GM19438 (cell line): ENCODE results near the gene MORN5.
A peak's percentile ranks its signal among the peaks of the same experiment; 100 is the strongest.

ENCODE experiments used
- ATAC-seq: cut with Tn5 transposase; IDR thresholded peaks from one replicate; pipeline ENCODE4 v1.9.1; 2021; ENCODE audit warnings: low read depth; ENCODE audit not compliant: unreplicated experiment

MORN5 gene

DNA sequence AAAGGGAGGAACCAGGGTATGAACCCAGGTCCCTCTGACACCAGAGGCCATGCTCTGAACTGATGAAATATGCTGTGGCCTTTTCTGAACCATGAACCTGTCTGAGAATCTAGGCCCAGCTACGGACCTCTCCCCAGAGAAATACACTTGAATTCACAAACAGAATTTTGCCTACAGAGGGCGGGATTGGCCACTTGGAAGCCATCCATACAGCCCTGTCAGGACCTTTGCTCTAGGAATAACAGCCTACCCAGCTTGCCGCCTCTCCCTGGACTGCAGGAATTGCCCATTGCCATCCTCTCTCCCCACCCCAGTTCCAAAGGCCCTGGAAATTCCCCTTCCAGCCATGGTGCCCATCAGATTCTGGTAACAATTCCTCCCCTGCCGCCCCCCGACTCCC lies 26.6 kb downstream of the MORN5 start:
- ATAC-seq: no peak

DNA sequence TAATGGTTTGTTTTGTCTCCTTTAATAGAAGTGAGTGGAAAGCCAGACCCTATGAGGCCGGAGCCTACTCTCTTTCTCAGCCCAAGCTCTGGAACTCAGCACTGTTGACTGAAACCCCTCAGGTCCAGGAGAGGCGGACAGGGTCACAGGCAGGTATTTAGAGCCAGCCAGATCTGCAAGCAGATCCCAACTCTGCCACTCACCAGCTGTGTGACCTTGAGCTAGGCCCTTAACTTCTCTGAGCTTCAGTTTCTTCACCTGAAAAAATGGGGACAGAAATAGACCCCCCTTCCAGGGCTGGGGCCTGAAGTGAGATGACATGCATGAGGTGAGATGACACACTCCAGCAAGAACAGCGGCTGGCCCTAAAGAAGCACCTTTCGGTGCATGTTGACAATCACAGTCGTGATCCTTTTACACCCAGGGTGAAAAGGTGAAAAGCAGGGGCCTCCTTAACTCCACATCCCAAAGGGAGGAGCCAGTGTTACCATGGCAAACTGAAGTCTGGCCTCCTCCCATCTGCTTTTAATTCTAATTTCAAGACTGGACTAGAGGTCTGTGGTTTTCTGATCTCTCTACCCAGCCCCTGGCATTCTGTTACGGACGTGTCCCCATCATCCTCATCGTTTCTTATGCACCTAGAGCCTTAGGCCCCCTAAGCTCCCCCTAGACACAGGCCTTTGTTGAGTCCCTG lies 27.2 kb downstream of the MORN5 start:
- ATAC-seq: no peak

DNA sequence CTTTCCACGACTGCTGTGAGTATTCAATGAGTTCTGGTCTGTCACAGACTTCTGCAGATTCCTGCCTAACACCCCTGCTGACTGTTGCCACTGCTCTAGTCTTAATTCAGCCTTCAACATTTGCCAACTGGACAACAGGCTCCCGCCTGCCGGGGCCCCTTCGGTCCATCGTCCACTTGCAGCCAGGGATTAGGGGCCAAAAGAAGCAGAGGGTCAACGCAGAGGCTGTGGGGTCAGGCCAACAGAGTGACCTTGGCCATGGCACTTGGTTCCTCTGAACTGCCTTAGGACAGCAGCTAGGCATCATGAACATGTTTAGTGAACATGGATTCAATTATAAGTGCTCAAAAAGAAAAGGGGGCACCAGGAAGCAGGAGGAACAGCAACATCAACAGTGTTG lies 28.7 kb downstream of the MORN5 start:
- ATAC-seq: no peak

DNA sequence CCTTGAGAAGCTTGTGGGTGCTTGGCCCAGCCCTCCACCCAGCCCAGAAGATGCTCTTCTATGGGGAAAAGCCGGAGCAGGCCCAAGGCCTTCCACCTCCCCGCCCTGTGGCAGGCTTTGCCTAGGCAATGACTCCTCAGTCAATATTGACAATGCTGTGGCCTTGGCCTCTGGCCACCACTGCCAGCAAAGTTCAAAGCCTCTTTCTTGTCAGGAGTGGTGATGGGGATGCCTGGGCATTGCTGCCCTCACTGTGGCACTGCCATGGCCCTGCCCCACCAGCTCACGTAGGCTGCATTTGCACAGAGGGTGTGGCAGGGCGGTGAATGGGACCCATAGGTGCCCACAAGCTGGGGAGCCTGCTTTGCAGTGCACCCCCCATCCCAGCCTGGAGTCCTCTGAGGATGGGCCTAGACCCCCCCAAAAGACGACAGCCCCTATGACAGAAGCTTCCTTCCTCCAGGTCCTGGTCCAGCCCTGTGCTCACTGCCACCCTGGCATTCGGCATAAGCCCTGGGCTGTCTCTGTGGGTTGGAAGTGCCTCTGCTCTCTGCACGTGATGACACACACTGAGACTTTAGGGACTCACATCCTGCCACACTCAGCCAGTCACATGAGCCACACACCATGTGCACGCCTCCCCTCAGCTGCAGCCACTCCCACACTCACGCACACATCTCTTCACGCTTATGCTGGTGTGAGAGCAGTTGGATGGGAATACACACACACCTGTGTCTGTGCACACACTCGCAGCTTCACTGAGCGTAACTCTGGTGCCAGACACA lies 31.1 kb downstream of the MORN5 start:
- no peak for ATAC-seq

DNA sequence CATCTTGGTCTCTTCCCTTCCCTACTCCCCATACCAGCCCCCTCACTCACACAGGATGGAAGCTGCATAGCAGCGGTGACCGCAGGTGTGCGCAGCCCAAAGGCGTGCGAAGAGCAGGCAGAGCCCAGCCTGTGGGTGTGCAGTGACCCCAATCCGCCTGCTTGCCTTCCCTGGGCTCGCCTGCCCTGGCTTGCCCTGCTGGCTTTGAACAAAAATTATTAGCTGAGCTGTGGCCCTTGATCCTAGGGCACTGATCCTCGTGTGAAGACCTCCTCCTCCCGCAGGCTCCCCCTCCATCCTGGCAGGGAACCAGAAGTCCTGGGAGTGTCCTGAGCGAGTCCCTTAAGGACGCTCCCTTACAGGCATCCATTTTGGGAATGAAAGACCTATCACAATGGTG lies 31.9 kb downstream of the MORN5 start:
- ATAC-seq: no peak

DNA sequence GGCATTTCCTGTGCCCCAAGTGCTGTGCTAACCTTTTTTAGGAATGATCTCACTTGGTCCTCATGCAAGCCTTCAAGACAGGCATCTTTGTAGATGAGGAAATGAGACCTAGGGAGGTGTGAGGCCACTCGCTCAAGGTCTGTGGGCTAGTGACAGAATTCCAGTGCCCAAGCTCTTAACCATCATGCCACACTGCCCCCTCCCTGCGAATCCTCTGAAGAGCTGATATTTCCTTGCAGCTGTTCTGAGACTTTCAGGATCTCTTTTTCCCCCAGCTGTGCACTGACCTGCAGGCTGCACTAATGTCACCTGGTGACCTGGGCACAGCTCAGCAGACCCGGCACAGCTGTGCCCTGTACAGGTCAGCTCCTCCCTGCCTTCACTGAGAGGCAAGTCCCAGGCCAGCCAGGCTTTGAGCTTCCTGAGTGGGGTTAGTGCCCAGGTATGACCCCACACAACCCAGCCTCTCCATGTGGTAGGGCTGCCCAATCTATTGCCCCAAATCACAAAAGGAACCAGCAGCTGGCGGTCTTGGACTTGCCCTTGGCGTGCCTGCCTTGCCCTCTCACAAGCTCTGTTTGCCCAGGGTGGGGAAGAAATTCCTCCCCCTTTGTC lies 32.7 kb downstream of the MORN5 start:
- ATAC-seq: no peak

DNA sequence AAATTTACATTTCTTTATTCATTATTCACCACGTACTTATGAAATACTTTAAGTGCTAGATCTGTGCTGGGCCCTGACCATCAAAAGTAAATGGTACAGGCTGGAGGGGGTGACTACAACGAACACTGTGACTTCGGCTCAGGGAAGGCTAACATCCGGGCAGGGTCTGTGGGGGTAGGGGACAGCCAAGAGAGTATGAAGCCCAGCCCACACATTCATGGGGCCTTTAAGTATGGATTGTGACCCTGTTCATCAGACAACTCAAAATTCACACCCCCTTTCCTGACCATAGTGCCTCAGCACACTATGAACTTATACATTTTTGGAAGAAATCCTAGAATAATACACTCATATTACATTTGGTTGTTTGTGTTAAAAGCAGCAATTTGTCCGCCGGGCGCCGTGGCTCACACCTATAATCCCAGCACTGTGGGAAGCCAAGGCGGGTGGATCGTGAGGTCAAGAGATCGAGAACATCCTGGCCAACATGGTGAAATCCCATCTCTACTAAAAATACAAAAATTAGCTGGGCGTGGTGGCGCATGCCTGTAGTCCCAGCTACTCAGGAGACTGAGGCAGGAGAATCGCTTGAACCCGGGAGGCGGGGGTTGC lies 33.3 kb downstream of the MORN5 start:
- no peak for ATAC-seq

DNA sequence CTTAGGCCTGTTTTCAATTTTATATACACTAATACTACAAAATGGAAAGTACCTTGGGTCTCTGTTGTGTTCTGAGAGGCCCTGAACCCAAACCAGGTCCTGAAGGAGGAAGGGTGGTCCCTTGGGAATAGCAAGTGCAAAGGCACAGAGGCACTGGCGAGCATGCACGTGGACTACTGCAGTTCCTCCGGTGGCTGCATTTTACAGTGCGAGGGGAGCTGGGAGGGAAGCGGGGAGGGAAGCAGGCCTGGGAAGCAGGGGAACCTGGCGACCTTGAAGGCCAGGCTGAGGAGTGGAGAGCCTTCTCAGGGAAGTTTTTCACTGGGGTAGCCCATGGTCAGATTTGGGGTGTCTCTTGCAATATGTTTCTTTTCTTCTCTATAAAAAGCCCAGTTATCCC lies 33.9 kb downstream of the MORN5 start:
- no peak for ATAC-seq

DNA sequence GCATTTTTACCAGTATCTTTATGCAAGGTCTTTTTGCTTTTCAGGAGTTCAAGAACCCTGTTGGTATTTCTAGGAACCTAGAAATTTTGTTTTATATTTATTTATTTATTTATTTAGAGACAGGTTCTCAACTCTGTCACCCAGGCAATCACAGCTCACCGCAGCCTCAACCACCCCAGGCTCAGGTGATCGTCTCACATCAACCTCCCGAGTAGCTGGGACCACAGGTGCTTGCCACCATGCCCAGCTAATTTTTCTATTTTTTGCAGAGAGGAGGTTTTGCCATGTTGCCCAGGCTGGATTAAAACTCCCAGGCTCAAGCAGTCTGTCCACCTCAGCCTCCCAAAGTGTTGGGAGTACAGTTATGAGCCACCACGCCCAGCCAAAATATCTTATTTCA lies 36.2 kb downstream of the MORN5 start:
- ATAC-seq: no peak

DNA sequence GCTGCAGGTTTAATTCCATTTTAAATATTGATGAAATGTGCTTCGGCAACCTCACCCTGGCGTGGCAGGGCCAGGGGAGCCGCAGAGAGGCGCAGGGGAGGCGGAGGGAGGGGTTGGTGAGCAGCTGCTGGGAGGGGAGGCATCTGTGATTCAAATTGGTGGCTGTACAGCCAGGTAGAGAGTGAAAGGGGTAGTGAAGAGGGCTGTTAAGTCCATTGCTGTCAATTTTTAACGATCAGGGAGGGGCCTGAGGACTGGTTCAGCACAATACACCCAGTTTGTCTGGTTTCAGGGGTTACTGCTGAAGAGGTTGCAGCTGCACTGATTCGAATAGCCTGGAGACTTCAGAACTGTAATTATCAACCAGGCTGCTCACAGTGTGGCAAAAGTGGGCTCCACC lies 37.7 kb downstream of the MORN5 start:
- peak; percentile 72 for ATAC-seq

DNA sequence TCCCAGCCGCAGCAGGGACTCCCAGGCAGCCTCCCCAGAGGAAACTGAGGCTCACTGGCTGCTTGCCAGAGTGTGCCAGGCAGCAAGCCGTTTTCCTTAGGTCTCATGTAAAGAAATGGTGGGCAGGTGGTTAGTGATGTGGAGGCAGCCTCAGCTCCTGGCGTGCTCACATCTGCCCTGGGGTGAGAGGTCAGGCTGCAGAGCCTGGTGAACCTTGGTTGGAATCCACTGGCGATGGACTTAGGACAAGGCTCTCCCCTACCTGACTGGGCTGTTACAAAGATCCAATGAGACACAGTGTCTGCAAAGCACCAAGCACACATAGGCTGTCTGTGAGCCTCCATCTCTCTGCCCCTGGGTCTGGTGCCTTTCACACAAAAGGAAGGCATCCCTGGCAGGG lies 38.2 kb downstream of the MORN5 start:
- ATAC-seq: no peak

DNA sequence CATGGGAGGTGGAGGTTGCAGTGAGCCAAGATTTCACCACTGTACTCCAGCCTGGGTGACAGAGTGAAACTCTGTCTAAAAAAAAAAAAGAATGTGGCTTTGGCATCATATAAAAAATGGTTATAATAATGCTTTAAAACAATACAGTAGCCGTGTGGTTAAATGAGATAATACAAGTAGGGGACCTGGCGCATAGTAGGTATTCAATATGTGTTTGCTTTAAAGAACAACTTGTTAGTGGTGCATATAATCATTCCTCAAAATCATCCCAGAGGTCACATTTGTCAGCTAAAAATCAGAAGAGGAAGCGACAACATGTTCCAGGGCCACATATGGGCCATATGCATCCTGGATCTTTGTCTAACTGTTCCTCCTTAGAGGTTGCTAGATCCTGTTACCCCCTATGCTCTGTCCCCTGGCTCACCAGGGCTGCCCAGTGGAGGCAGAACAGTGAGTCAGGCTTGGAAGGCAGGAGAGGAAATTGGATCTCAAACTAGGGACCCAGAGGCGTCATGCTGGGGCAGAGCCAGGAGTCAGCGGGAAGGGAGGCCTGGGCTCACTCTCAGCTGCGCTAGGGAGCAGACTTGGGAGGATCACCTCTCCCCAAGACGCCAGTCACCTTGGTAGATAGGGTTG lies 41.4 kb downstream of the MORN5 start:
- ATAC-seq: no peak

DNA sequence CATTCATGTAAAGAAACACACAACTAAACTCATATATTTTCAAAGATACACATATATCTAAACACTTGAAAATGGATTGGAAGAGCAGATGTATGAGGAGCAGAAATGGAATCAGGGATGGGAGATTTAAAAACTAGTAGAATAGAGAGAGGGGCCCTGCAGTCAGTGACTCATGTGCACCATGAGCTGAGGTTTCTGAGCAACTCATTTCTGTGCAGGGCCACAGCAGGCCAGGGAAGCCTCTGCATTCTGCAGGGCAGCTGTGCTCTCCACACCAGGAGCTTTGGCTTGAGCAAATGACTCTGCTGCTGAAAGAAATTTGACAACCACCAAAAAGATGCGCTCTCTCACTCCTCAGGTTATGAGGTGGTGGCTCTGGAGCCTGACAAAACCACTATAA lies 41.9 kb downstream of the MORN5 start:
- no peak for ATAC-seq

DNA sequence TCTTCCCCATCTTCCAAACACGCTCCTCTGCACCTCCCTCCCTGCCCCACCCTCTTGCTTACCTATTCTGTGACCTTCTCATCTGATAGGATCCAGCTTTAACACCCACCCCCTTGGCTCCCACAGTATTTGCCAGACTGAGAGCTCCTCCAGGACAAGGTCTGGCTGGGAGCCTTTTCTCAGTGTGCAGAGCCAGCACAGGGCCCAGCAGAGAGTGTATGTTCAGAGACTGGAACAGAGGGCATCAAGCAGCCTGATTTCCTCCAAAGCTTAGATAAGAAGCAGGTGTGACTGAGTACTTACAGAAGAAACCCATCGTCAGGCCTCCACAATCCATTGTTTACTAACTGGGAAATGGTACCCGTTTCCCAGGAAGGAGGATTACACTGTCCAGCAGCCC lies 42.4 kb downstream of the MORN5 start:
- ATAC-seq: no peak

DNA sequence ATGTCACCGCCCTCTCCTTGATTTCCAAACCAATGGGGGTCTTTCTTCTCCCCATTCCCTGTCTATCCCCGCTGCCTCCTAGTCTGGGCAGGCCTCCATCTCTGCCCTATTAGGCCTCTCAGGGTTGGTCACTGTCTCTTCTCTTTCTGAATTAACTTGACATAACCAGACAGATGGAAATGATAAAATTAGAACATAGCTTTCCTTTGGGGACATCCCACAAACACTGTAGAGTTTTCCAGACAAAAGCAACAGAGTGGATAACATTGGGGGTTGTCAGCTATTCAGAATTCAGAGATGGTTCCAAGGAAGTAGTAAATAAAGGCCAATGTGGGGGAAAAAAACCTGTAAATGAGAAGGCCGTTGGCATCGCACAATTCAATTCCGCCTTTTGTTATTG lies 44.3 kb downstream of the MORN5 start:
- ATAC-seq: no peak

DNA sequence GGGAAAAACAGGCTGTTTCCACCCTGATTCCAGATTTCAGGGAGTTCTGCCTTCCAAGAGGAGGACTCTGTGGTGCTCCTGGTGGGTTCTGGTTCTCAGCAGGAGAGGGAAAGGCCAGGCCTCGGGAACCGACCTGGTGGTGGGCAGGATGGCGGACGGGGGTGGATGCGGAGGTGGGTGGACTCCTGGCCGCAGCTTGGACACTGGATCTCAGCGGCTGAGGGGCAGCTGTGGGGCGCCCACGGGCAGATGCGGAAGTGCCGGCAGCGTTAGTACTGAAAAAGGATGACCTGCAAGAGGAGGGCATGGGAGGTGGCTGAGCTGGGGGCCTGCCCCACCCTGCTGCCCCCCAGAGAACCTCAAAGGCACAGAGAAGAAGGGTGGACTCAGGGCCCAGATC lies 44.8 kb downstream of the MORN5 start:
- no peak for ATAC-seq

DNA sequence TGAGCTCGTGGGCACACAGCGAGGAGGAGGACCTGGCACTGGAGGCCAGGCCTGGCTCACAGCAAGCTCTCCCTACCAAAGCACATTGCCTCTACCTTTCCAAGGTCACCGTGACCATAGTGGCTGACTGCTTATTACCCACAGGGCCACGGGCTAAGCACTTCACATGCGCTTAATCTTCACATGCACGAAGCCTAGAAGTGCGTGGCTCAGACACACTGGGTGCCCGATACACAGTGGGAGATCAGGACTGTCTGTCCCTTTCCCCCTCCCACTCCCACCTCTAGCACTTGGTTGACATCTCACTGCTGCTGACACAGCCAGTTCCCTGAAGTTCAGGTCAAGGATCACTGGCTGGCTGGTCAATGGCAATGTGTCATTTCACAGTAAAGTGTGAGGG lies 45.5 kb downstream of the MORN5 start:
- ATAC-seq: no peak

DNA sequence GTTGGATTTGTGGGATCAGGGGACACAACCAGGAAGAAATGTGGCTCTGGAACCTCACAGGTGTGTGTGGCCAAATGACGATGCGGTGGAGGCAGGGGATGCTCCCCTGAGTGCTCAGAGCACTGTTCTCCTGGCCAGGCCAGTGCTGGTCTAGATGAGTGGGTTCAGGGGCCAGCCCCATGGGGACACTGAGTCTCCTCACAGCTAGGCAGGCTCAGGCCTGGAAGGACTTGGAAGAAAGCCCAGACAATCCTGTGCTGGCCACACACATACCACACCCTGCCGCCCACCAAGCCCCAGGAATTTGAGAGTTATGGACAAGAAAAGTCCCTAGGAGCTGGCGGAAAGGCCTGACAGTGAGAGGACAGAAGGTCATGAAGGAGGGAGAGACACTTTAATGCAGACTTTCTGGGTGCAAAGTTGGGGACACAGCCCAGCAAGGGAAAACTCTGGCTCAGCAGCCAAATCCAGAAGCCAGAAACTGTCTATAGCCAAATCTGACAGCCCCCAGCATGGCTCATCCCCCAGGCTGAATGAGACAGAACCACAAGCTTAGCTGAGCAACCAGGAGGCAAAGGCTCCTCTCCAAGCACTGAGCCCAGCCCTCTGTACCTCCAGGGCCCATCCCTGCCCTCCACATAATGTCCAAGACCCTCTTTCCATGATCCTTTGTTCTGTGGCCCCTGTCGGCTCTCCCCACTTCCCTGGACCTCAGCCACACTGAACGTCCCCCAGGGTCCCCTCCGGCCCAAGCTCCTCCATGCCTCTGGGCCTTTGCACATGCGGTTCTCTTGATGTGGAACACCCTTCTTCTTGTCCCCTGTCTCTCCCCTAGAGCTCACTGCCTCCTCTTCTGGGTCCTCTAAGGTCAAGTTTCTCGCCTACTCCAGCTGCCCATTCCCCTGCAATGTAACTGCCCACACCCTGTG lies 46.7 kb downstream of the MORN5 start:
- no peak for ATAC-seq

DNA sequence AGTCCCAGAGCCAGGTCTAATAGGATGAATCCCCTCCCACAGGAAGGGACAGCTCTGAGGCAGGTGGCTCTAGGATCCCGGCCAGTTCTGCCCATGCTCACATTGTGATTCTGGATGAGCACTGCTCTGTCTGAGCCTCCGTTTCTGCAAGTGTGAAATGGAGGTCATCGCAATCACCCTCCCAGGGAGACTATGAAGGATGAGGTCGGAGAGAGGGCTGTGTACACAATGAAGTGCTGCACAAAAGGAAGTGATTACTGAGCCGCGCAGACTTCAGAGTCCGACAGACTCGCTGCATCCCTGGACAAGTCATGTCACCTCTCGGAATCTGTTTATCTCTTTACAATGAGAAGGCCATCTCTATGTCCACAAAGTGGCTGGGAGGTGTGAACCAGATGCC lies 47.4 kb downstream of the MORN5 start:
- no peak for ATAC-seq

DNA sequence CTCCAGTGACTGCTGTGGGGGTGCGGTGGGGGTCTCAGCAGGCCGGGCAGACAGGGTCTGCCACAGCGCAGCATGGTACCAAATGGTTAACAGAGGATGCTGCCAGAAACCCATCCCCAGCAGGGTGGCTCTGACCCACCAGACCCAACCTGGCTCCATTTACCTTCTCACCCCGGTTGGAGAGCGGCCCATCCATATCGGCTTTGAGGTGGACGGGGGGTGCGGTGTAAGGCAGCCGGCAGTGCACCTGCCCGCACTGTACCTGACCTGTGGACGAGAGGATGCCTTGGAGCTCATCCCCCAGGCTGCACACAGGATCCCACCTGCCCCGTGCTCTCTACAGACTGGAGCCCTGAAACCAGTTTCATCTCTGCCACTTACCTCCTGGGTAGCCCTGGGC lies 49.7 kb downstream of the MORN5 start:
- no peak for ATAC-seq
